ENCODE measurements around the gene SLC26A8. TPM values are rescaled to one million over a fixed set of nuclear protein-coding genes. Genes with fewer than 3 reads are reported as not detected.

The SLC26A8 gene
- polyA plus RNA-seq, 1 donor from 2014 or later: not detected

GRCh38 chr6:35916056-35916455 lies 108.4 kb downstream of the SLC26A8 start:
- Histone ChIP-seq H3K36me3 (ENCODE audit: insufficient read depth, low read length) (no peaks in the 10 kb centered on the region), H3F3A (ENCODE audit: insufficient read depth, low read length, poor library complexity, severe bottlenecking) (no peaks in the 10 kb centered on the region), H3K9ac (ENCODE audit: low read length) (no peak overlapping the region), H3K27me3 (ENCODE audit: insufficient read depth, low read depth, low read length) (no peaks in the 10 kb centered on the region), H2AFZ (ENCODE audit: low read depth, low read length) (no peak overlapping the region), H3K27ac (ENCODE audit: low read length) (no peak overlapping the region), H4K20me1 (ENCODE audit: insufficient read depth) (no peaks in the 10 kb centered on the region), H3K4me2 (ENCODE audit: low read length) (no peak overlapping the region), H3K79me2 (replicated peaks; ENCODE audit: insufficient read depth, low read length) (peaks cover 52% of the 10 kb centered on the region), H3K4me3 (ENCODE audit: low read length) (no peak overlapping the region), H3K9me3 (ENCODE audit: low read length) (no peaks in the 10 kb centered on the region), H3K9me2 (ENCODE audit: insufficient read depth, low read length) (no peaks in the 10 kb centered on the region)
- TF ChIP-seq CTCF (IDR thresholded peaks at IDR 0.05; ENCODE audit: poor library complexity, severe bottlenecking) (no peak), SMC3 (conservative IDR thresholded peaks at IDR 0.05; ENCODE audit: poor library complexity) (no peak), TAF1 (IDR thresholded peaks at IDR 0.05; ENCODE audit: low read depth) (no peak), RAD21 (conservative IDR thresholded peaks at IDR 0.05) (no peak), POLR2AphosphoS5 (IDR thresholded peaks at IDR 0.05) (no peak), MXI1 (conservative IDR thresholded peaks at IDR 0.05; ENCODE audit: poor library complexity, severe bottlenecking) (no peak), REST (IDR thresholded peaks at IDR 0.05; ENCODE audit: borderline replicate concordance) (no peak), EZH2 (IDR thresholded peaks at IDR 0.05; ENCODE audit: borderline replicate concordance, insufficient read depth, low read length, poor library complexity, severe bottlenecking) (no peak), EP300 (conservative IDR thresholded peaks at IDR 0.05; ENCODE audit: poor library complexity, severe bottlenecking) (no peak)

- H3K27me3 ChIP-seq (ENCODE audit: insufficient read depth, low read depth, low read length): no peaks in the 10 kb centered on the region
- no peaks in the 10 kb centered on the region for H3K9me2 ChIP-seq (ENCODE audit: insufficient read depth, low read length)
- TF ChIP-seq MXI1 (conservative IDR thresholded peaks at IDR 0.05; ENCODE audit: poor library complexity, severe bottlenecking) (no peak), EP300 (conservative IDR thresholded peaks at IDR 0.05; ENCODE audit: poor library complexity, severe bottlenecking) (no peak), RAD21 (conservative IDR thresholded peaks at IDR 0.05) (no peak), SMC3 (conservative IDR thresholded peaks at IDR 0.05; ENCODE audit: poor library complexity) (no peak), TAF1 (IDR thresholded peaks at IDR 0.05; ENCODE audit: low read depth) (no peak), EZH2 (IDR thresholded peaks at IDR 0.05; ENCODE audit: borderline replicate concordance, insufficient read depth, low read length, poor library complexity, severe bottlenecking) (no peak), CTCF (IDR thresholded peaks at IDR 0.05; ENCODE audit: poor library complexity, severe bottlenecking) (no peak), REST (IDR thresholded peaks at IDR 0.05; ENCODE audit: borderline replicate concordance) (no peak), POLR2AphosphoS5 (IDR thresholded peaks at IDR 0.05) (no peak)
- H3K9ac ChIP-seq (ENCODE audit: low read length): no peak overlapping the region
- H3K4me3 ChIP-seq (ENCODE audit: low read length): no peak overlapping the region
- no peak overlapping the region for H2AFZ ChIP-seq (ENCODE audit: low read depth, low read length)
- H3K4me2 ChIP-seq (ENCODE audit: low read length): no peak overlapping the region
- no peaks in the 10 kb centered on the region for H4K20me1 ChIP-seq (ENCODE audit: insufficient read depth)
- H3K27ac ChIP-seq (ENCODE audit: low read length): no peak overlapping the region
- H3K36me3 ChIP-seq (ENCODE audit: insufficient read depth, low read length): no peaks in the 10 kb centered on the region
- peaks cover 49% of the 10 kb centered on the region for H3K79me2 ChIP-seq (replicated peaks; ENCODE audit: insufficient read depth, low read length)
- H3K9me3 ChIP-seq (ENCODE audit: low read length): peaks cover 10% of the 10 kb centered on the region
- H3F3A ChIP-seq (ENCODE audit: insufficient read depth, low read length, poor library complexity, severe bottlenecking): no peaks in the 10 kb centered on the region
Observed at GRCh38 chr6:35914536-35914935, 109.9 kb downstream of the SLC26A8 start.
